ENCODE data around the gene FDX1. TPM values are rescaled to one million over a fixed set of nuclear protein-coding genes. Genes with fewer than 3 reads are reported as not detected.

Gene FDX1
- polyA plus RNA-seq, 1 donor from 2014 or later: 14.3 TPM

GRCh38 chr11:110507328-110507727 is 77.6 kb downstream of the FDX1 start:
- Histone ChIP-seq H3K4me3 (ENCODE audit: low read length) (no peak overlapping the region), H3K9me3 (ENCODE audit: low read length) (no peaks in the 10 kb centered on the region), H3K9ac (ENCODE audit: low read length) (no peak overlapping the region), H4K20me1 (ENCODE audit: insufficient read depth) (no peaks in the 10 kb centered on the region), H2AFZ (ENCODE audit: low read depth, low read length) (no peak overlapping the region), H3F3A (ENCODE audit: insufficient read depth, low read length, poor library complexity, severe bottlenecking) (no peaks in the 10 kb centered on the region), H3K36me3 (ENCODE audit: insufficient read depth, low read length) (no peaks in the 10 kb centered on the region), H3K27me3 (ENCODE audit: insufficient read depth, low read depth, low read length) (no peaks in the 10 kb centered on the region), H3K4me2 (ENCODE audit: low read length) (no peak overlapping the region), H3K9me2 (ENCODE audit: insufficient read depth, low read length) (no peaks in the 10 kb centered on the region), H3K79me2 (replicated peaks; ENCODE audit: insufficient read depth, low read length) (no peaks in the 10 kb centered on the region), H3K27ac (ENCODE audit: low read length) (no peak overlapping the region)
- TF ChIP-seq POLR2AphosphoS5 (IDR thresholded peaks at IDR 0.05): no peak
- no peak for TF ChIP-seq RAD21 (conservative IDR thresholded peaks at IDR 0.05)
- TF ChIP-seq, protein P1, sequence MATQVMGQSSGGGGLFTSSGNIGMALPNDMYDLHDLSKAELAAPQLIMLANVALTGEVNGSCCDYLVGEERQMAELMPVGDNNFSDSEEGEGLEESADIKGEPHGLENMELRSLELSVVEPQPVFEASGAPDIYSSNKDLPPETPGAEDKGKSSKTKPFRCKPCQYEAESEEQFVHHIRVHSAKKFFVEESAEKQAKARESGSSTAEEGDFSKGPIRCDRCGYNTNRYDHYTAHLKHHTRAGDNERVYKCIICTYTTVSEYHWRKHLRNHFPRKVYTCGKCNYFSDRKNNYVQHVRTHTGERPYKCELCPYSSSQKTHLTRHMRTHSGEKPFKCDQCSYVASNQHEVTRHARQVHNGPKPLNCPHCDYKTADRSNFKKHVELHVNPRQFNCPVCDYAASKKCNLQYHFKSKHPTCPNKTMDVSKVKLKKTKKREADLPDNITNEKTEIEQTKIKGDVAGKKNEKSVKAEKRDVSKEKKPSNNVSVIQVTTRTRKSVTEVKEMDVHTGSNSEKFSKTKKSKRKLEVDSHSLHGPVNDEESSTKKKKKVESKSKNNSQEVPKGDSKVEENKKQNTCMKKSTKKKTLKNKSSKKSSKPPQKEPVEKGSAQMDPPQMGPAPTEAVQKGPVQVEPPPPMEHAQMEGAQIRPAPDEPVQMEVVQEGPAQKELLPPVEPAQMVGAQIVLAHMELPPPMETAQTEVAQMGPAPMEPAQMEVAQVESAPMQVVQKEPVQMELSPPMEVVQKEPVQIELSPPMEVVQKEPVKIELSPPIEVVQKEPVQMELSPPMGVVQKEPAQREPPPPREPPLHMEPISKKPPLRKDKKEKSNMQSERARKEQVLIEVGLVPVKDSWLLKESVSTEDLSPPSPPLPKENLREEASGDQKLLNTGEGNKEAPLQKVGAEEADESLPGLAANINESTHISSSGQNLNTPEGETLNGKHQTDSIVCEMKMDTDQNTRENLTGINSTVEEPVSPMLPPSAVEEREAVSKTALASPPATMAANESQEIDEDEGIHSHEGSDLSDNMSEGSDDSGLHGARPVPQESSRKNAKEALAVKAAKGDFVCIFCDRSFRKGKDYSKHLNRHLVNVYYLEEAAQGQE (IDR thresholded peaks at IDR 0.05; ENCODE audit: borderline replicate concordance): no peak
- no peak for TF ChIP-seq EZH2 (IDR thresholded peaks at IDR 0.05; ENCODE audit: borderline replicate concordance, insufficient read depth, low read length, poor library complexity, severe bottlenecking)
- TF ChIP-seq, protein P2, sequence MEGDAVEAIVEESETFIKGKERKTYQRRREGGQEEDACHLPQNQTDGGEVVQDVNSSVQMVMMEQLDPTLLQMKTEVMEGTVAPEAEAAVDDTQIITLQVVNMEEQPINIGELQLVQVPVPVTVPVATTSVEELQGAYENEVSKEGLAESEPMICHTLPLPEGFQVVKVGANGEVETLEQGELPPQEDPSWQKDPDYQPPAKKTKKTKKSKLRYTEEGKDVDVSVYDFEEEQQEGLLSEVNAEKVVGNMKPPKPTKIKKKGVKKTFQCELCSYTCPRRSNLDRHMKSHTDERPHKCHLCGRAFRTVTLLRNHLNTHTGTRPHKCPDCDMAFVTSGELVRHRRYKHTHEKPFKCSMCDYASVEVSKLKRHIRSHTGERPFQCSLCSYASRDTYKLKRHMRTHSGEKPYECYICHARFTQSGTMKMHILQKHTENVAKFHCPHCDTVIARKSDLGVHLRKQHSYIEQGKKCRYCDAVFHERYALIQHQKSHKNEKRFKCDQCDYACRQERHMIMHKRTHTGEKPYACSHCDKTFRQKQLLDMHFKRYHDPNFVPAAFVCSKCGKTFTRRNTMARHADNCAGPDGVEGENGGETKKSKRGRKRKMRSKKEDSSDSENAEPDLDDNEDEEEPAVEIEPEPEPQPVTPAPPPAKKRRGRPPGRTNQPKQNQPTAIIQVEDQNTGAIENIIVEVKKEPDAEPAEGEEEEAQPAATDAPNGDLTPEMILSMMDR (IDR thresholded peaks at IDR 0.05; ENCODE audit: poor library complexity, severe bottlenecking): no peak
- TF ChIP-seq EP300 (conservative IDR thresholded peaks at IDR 0.05; ENCODE audit: poor library complexity, severe bottlenecking): no peak
- no peak for TF ChIP-seq MXI1 (conservative IDR thresholded peaks at IDR 0.05; ENCODE audit: poor library complexity, severe bottlenecking)
- TF ChIP-seq SMC3 (conservative IDR thresholded peaks at IDR 0.05; ENCODE audit: poor library complexity): no peak
- TF ChIP-seq TAF1 (IDR thresholded peaks at IDR 0.05; ENCODE audit: low read depth): no peak

DNA sequence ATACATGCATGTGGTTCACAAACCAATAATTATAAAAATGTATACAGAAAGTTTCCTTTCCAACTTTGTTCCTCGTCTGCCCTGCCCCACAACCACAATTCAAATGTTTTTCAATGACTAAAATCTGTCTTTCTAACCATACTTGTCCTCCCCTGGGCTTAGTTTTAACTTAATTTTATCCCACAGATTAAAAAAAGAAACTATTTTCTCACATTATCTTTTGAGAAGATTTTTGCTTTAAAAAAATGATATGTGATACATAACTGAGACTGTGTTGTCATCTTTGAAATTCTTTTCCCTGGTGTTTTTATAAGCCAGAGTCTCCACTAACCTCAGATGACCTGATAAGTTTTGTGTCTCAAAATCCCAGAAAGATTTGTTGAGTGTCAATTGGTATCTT is 79.0 kb downstream of the FDX1 start:
- Histone ChIP-seq H3K4me2 (ENCODE audit: low read length) (no peak overlapping the region), H3K9ac (ENCODE audit: low read length) (no peak overlapping the region), H3K79me2 (replicated peaks; ENCODE audit: insufficient read depth, low read length) (no peaks in the 10 kb centered on the region), H3K9me3 (ENCODE audit: low read length) (no peaks in the 10 kb centered on the region), H3K27me3 (ENCODE audit: insufficient read depth, low read depth, low read length) (no peaks in the 10 kb centered on the region), H3F3A (ENCODE audit: insufficient read depth, low read length, poor library complexity, severe bottlenecking) (no peaks in the 10 kb centered on the region), H3K36me3 (ENCODE audit: insufficient read depth, low read length) (no peaks in the 10 kb centered on the region), H2AFZ (ENCODE audit: low read depth, low read length) (no peak overlapping the region), H4K20me1 (ENCODE audit: insufficient read depth) (no peaks in the 10 kb centered on the region), H3K4me3 (ENCODE audit: low read length) (no peak overlapping the region), H3K9me2 (ENCODE audit: insufficient read depth, low read length) (no peaks in the 10 kb centered on the region), H3K27ac (ENCODE audit: low read length) (no peak overlapping the region)
- TF ChIP-seq POLR2AphosphoS5 (IDR thresholded peaks at IDR 0.05): no peak
- TF ChIP-seq, protein P2 (IDR thresholded peaks at IDR 0.05; ENCODE audit: poor library complexity, severe bottlenecking): no peak
- TF ChIP-seq, protein P1 (IDR thresholded peaks at IDR 0.05; ENCODE audit: borderline replicate concordance): no peak
- no peak for TF ChIP-seq EZH2 (IDR thresholded peaks at IDR 0.05; ENCODE audit: borderline replicate concordance, insufficient read depth, low read length, poor library complexity, severe bottlenecking)
- no peak for TF ChIP-seq TAF1 (IDR thresholded peaks at IDR 0.05; ENCODE audit: low read depth)
- no peak for TF ChIP-seq MXI1 (conservative IDR thresholded peaks at IDR 0.05; ENCODE audit: poor library complexity, severe bottlenecking)
- TF ChIP-seq SMC3 (conservative IDR thresholded peaks at IDR 0.05; ENCODE audit: poor library complexity): no peak
- no peak for TF ChIP-seq RAD21 (conservative IDR thresholded peaks at IDR 0.05)
- TF ChIP-seq EP300 (conservative IDR thresholded peaks at IDR 0.05; ENCODE audit: poor library complexity, severe bottlenecking): no peak

All from neural cell (in vitro differentiated cells).